Fibroblast of pulmonary artery (primary cell): Measurements from ENCODE around the gene FAM124A.

Experiments
- DNase-seq: peaks from one replicate; pipeline ENCODE4 v3.0.0-alpha.2; 2010; ENCODE audit warnings: low read depth
- H3K4me3 ChIP-seq: replicated peaks from 2 replicates; pipeline ENCODE4 v1.5.1; 2011; ENCODE audit warnings: low read depth, mild to moderate bottlenecking, control low read depth, low read length, moderate library complexity
- TF ChIP-seq, protein P1 (sequence below): IDR thresholded peaks from 2 replicates; pipeline ENCODE4 v1.5.1; 2011; ENCODE audit warnings: mild to moderate bottlenecking, control low read depth, low read length, inconsistent platforms; ENCODE audit errors: missing control alignments

The FAM124A gene

DNA sequence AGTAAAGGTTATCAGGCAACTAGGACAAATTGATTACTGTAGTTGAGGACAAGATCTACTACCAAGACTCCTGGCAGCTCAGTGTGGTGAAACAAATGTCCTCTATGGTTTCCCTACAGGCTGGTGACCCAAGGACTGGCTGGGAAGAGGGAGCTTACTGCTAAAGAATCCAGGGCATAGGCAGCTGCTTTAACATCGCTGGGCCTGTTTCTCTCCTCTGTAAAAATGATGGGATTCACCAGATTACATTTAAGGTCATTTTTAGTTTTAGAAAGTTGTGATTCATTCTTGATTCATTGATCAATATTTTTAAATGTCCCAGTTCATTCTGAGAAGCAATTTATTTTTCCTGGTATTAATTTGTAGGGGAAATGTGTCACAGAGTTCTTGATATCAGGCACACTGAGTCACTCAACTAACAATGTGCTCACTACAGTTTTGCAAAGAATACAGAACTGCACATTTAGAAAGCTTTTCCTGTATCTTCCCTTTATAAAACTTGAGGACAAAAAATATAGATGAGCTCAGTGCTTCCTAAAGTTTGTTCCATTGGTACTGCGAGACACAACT lies 19.6 kb upstream of the FAM124A start:
- DNase-seq, result no peak
- H3K4me3 ChIP-seq, result no peak overlapping the region
- TF ChIP-seq, protein P1, sequence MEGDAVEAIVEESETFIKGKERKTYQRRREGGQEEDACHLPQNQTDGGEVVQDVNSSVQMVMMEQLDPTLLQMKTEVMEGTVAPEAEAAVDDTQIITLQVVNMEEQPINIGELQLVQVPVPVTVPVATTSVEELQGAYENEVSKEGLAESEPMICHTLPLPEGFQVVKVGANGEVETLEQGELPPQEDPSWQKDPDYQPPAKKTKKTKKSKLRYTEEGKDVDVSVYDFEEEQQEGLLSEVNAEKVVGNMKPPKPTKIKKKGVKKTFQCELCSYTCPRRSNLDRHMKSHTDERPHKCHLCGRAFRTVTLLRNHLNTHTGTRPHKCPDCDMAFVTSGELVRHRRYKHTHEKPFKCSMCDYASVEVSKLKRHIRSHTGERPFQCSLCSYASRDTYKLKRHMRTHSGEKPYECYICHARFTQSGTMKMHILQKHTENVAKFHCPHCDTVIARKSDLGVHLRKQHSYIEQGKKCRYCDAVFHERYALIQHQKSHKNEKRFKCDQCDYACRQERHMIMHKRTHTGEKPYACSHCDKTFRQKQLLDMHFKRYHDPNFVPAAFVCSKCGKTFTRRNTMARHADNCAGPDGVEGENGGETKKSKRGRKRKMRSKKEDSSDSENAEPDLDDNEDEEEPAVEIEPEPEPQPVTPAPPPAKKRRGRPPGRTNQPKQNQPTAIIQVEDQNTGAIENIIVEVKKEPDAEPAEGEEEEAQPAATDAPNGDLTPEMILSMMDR, result no peak

DNA sequence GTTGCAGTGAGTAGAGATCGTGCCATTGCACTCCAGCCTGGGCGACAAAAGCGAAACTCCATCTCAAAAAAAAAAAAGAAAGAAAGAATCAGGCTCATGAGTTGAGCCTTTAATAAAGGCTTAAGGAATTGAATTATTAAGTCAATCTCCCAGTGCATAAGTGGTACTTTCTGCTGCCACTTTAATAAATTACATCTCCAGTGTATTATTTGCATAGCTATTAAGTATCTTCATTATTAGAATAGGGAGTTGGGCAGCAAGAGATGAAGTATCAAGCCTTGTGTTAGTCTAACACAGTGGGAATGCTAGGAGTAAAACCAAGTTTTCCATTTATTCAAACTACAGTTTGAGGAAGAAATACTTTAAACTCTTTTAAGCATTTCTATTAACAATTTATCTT lies 15.6 kb upstream of the FAM124A start:
- TF ChIP-seq, protein P1, result no peak
- DNase-seq, result no peak
- no peak overlapping the region for H3K4me3 ChIP-seq

DNA sequence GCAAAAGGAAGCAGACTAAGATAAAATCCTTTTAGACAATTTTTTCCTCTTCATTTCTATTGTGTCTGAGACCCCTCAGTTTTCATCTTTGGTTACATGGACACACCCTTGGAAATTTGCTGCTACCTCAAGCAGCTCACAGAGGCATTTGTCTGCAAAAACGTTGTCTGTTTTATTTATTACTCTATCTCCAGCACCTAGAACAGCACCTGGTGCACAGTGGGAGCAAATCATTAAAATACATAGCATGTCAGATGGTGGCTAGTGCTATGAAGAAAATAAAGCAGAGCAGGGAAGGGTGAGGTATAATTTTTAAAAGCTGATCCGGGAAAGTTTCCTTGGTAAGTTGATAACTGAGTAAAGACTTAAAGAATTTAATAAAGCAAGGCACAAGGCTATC lies 14.3 kb upstream of the FAM124A start:
- no peak overlapping the region for H3K4me3 ChIP-seq
- DNase-seq, result no peak
- TF ChIP-seq, protein P1, result no peak

DNA sequence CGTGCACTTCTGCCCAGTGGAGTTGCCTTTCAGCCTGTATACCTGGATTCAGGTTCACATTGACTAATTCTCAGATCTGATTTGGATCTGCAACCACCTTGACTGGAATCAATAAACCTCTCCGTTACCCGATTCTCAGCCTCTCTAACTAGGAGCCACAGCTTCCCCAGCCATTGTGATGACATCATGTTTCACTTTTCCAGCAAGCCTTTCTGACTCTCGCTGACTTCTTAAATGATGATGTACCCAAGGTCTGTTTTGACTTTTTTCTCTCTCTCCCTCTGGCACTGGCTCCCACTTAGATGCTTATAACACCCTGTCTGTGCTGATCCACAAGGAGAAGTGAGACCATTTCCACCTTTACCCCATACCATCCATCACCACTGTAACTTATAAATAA lies 13.5 kb upstream of the FAM124A start:
- DNase-seq, result no peak
- no peak overlapping the region for H3K4me3 ChIP-seq
- TF ChIP-seq, protein P1, result no peak

DNA sequence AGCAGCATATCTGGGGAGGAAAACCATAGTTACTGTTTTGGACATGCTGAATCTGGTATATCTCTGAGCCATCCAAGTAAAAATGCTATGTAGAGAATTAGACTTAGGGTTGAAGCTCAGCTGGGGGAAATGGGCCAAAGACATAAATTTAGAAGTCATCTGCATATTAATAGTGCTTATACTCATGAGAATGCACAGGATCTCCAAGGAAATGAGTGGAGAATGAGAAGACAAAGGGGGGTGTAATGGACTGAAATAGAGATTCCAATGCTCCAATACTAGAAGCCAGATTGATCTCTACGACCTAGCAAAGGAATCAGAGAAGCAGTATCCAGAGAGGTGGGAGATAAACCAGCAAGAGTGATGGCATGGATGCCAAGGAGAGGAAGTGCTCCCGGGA lies 10.3 kb upstream of the FAM124A start:
- no peak for DNase-seq
- TF ChIP-seq, protein P1, result no peak
- H3K4me3 ChIP-seq, result no peak overlapping the region

DNA sequence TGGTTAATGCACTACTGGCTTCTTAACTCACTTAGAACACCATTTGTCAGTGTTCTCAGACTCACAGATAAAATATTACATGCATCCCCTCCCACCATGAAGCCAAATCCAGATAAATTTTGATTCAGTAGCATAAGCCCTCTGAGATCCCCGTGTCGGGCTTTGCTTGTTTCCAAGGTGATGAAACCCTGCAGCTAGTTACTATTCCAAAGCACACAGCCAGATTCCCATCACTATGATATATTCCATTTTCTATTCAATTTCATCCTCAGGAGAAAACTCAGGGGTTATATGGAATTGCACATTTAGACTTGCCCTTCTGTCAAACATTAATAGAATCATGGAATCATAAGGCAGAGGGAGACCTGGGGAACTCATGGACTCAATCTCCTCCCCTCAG lies 9.4 kb upstream of the FAM124A start:
- TF ChIP-seq, protein P1, result no peak
- DNase-seq, result no peak
- H3K4me3 ChIP-seq, result no peak overlapping the region

DNA sequence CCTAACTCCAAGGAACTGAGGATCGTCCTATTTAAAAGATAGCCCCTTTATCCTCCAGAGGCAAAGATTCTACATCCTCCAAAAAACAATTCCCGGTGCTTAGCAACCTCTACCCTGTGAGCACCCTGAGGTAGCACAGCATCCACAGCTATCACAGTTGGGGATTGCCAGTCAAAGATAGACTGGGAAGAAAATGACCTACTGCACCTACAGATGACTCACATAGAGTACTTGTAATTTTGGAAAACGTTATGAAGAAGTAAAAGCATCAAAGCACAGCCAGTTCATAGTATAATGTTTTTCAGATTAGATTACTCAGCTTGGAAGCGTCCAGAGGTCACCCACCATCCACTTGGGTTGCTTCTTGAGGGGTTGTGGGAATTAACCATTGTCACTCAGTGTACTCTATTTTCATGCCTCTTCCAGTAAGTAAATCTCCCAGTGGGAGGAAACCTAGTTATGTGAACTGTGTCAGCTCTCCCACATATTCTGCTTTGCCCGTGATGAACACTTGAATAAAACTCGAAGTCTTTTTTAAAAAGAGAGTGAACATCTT lies 8.9 kb upstream of the FAM124A start:
- no peak for DNase-seq
- no peak overlapping the region for H3K4me3 ChIP-seq
- TF ChIP-seq, protein P1, result no peak
